Neural cell (in vitro differentiated cells): Measurements from ENCODE around the gene PHACTR3. TPM values are rescaled to one million over a fixed set of nuclear protein-coding genes. Genes with fewer than 3 reads are reported as not detected.

Experiments
- H2AFZ ChIP-seq: fragments of 200-600, 300-800 bp; sonication (generic), shearing (Covaris generic); 2 replicates; pipeline ENCODE4 v1.6.0; 2014; ENCODE audit warnings: low read depth, mild to moderate bottlenecking, antibody characterized with exemption, low read length, moderate library complexity
- H3F3A ChIP-seq: fragments of 200-600 bp; shearing (Covaris generic); 2 replicates; pipeline ENCODE4 v1.6.1; 2016; ENCODE audit warnings: mild to moderate bottlenecking, moderate library complexity, mixed read lengths, antibody characterized with exemption, low read length; ENCODE audit not compliant: insufficient read depth, poor library complexity, severe bottlenecking
- H3K27ac ChIP-seq: fragments of 200-600, 300-800 bp; sonication (generic), shearing (Covaris generic); 2 replicates; pipeline ENCODE4 v1.5.1; 2014; ENCODE audit warnings: mild to moderate bottlenecking, low read length, moderate library complexity
- H3K27me3 ChIP-seq: fragments of 300-800, 200-600 bp; sonication (generic), shearing (Covaris generic); 2 replicates; pipeline ENCODE4 v1.6.0; 2014; ENCODE audit warnings: mild to moderate bottlenecking, low read depth, low read length, moderate library complexity; ENCODE audit not compliant: insufficient read depth
- H3K36me3 ChIP-seq: fragments of 300-800, 200-600 bp; sonication (generic), shearing (Covaris generic); 2 replicates; pipeline ENCODE4 v1.5.1; 2014; ENCODE audit warnings: mild to moderate bottlenecking, antibody characterized with exemption, low read length, moderate library complexity; ENCODE audit not compliant: insufficient read depth
- H3K4me2 ChIP-seq: fragments of 300-800, 200-600 bp; sonication (generic), shearing (Covaris generic); 2 replicates; pipeline ENCODE4 v1.6.0; 2014; ENCODE audit warnings: mild to moderate bottlenecking, low read length
- H3K4me3 ChIP-seq: fragments of 300-800, 200-600 bp; sonication (generic), shearing (Covaris generic); 2 replicates; pipeline ENCODE4 v1.5.1; 2014; ENCODE audit warnings: mild to moderate bottlenecking, low read length, moderate library complexity
- H3K79me2 ChIP-seq: fragments of 200-600 bp; shearing (Covaris generic); replicated peaks from 2 replicates; pipeline ENCODE4 v1.6.0; 2014; ENCODE audit warnings: mild to moderate bottlenecking, low read length, moderate library complexity; ENCODE audit not compliant: insufficient read depth
- H3K9ac ChIP-seq: fragments of 300-800, 200-600 bp; sonication (generic), shearing (Covaris generic); 2 replicates; pipeline ENCODE4 v1.6.1; 2016; ENCODE audit warnings: mild to moderate bottlenecking, low read length, mixed read lengths
- H3K9me2 ChIP-seq: fragments of 200-600 bp; shearing (Covaris generic); 2 replicates; pipeline ENCODE4 v1.6.1; 2016; ENCODE audit warnings: mild to moderate bottlenecking, low read length, mixed read lengths; ENCODE audit not compliant: insufficient read depth
- H3K9me3 ChIP-seq: fragments of 200-600, 300-800 bp; sonication (generic), shearing (Covaris generic); 2 replicates; pipeline ENCODE4 v1.6.1; 2016; ENCODE audit warnings: mild to moderate bottlenecking, mixed run types, low read length, moderate library complexity, mixed read lengths
- H4K20me1 ChIP-seq: fragments of 200-600 bp; shearing (Covaris generic); 2 replicates; pipeline ENCODE4 v1.6.1; 2016; ENCODE audit warnings: mild to moderate bottlenecking, mixed run types; ENCODE audit not compliant: insufficient read depth
- EP300 ChIP-seq: fragments of 450-650 bp; conservative IDR thresholded peaks from 2 replicates; pipeline ENCODE4 v1.6.1; 2014; ENCODE audit warnings: antibody characterized with exemption, mild to moderate bottlenecking, moderate library complexity; ENCODE audit not compliant: poor library complexity, severe bottlenecking
- EZH2 ChIP-seq: fragments of 200-600, 300-800 bp; shearing (Covaris generic), sonication (generic); IDR thresholded peaks from 2 replicates; pipeline ENCODE4 v1.6.1; 2014; ENCODE audit warnings: antibody characterized with exemption, low read length, borderline replicate concordance, mild to moderate bottlenecking; ENCODE audit not compliant: insufficient read depth, poor library complexity, severe bottlenecking
- MXI1 ChIP-seq: fragments of 450-650 bp; conservative IDR thresholded peaks from 2 replicates; pipeline ENCODE4 v1.6.1; 2014; ENCODE audit warnings: antibody characterized with exemption, mild to moderate bottlenecking; ENCODE audit not compliant: poor library complexity, severe bottlenecking
- POLR2AphosphoS5 ChIP-seq: IDR thresholded peaks from 2 replicates; pipeline ENCODE4 v1.6.1; 2012
- RAD21 ChIP-seq: fragments of 450-650 bp; conservative IDR thresholded peaks from 2 replicates; pipeline ENCODE4 v1.6.1; 2014; ENCODE audit warnings: antibody characterized with exemption, mild to moderate bottlenecking, moderate library complexity
- SMC3 ChIP-seq: fragments of 450-650 bp; conservative IDR thresholded peaks from 2 replicates; pipeline ENCODE4 v1.6.1; 2014; ENCODE audit warnings: antibody characterized with exemption, mild to moderate bottlenecking, moderate library complexity; ENCODE audit not compliant: poor library complexity
- TAF1 ChIP-seq: IDR thresholded peaks from 2 replicates; pipeline ENCODE4 v1.6.1; 2012; ENCODE audit warnings: low read depth
- polyA plus RNA-seq: library from polyadenylated mRNA; depleted of rRNA; stranded (reverse); fragments of >200 nt; gene quantifications from 2 replicates; pipeline ENCODE4 v1.2.3, GENCODE V29; 2014
- TF ChIP-seq, protein P1 (sequence below): IDR thresholded peaks from 2 replicates; pipeline ENCODE4 v1.6.1; 2012; ENCODE audit warnings: borderline replicate concordance
- TF ChIP-seq, protein P2 (sequence below): fragments of 450-650 bp; IDR thresholded peaks from 2 replicates; pipeline ENCODE4 v1.5.1; 2014; ENCODE audit warnings: antibody characterized with exemption, mild to moderate bottlenecking, moderate library complexity; ENCODE audit not compliant: poor library complexity, severe bottlenecking

PHACTR3 gene
- polyA plus RNA-seq, 1 donor from 2014 or later: 1.3 TPM

DNA sequence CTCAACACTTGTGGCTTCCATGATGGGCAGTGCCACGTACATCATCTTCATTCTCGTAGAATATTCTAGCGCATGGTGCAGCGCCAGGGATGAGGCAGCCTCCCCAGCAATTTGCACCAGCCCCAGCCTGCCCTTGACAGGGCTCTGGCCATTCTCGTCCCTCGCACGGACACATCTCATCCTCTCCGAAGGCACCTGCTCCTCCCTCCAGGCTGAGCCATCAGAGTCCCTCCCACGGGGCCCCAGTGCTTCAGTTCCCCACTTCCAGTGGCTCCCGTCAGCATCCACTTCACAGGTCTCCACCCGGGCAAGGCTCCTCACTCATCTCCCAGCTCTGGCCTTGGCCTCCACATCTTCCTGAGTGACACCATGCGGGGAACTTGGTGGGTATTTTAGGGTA lies 13.3 kb upstream of the PHACTR3 start:
- Histone ChIP-seq H4K20me1 (no peaks in the 10 kb centered on the region), H3K79me2 (no peaks in the 10 kb centered on the region), H3K4me2 (no peak overlapping the region), H3K9ac (no peak overlapping the region), H3F3A (no peaks in the 10 kb centered on the region), H3K9me2 (no peaks in the 10 kb centered on the region), H3K36me3 (no peaks in the 10 kb centered on the region), H3K27me3 (peaks cover 9% of the 10 kb centered on the region), H3K9me3 (no peaks in the 10 kb centered on the region), H2AFZ (no peak overlapping the region), H3K27ac (no peak overlapping the region), H3K4me3 (no peak overlapping the region)
- TF ChIP-seq, protein P1, sequence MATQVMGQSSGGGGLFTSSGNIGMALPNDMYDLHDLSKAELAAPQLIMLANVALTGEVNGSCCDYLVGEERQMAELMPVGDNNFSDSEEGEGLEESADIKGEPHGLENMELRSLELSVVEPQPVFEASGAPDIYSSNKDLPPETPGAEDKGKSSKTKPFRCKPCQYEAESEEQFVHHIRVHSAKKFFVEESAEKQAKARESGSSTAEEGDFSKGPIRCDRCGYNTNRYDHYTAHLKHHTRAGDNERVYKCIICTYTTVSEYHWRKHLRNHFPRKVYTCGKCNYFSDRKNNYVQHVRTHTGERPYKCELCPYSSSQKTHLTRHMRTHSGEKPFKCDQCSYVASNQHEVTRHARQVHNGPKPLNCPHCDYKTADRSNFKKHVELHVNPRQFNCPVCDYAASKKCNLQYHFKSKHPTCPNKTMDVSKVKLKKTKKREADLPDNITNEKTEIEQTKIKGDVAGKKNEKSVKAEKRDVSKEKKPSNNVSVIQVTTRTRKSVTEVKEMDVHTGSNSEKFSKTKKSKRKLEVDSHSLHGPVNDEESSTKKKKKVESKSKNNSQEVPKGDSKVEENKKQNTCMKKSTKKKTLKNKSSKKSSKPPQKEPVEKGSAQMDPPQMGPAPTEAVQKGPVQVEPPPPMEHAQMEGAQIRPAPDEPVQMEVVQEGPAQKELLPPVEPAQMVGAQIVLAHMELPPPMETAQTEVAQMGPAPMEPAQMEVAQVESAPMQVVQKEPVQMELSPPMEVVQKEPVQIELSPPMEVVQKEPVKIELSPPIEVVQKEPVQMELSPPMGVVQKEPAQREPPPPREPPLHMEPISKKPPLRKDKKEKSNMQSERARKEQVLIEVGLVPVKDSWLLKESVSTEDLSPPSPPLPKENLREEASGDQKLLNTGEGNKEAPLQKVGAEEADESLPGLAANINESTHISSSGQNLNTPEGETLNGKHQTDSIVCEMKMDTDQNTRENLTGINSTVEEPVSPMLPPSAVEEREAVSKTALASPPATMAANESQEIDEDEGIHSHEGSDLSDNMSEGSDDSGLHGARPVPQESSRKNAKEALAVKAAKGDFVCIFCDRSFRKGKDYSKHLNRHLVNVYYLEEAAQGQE: no peak
- TF ChIP-seq RAD21: no peak

DNA sequence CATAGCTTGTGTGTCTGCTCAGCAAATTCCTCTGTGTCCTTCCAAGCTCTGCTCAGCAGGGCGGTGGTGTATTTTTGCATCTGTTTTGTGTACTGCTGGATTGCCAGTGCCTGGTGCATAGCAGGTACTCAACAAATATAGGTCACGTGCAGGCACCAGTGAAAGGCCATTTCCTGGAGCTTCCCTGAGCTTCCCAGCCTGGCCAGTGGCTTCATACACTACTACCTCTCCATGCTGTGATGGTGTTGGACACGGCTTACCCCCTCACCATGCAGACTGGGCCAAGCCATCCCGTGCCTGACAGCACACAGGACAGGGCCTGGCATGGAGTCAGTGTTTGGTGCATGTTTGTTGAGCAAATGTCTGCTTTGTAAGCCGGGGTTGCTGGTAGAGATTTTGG lies 7.7 kb upstream of the PHACTR3 start:
- peaks cover 9% of the 10 kb centered on the region for H3K27me3 ChIP-seq
- no peaks in the 10 kb centered on the region for H3F3A ChIP-seq
- TF ChIP-seq POLR2AphosphoS5: no peak
- TF ChIP-seq EP300: no peak
- TF ChIP-seq, protein P1: no peak
- TF ChIP-seq, protein P2, sequence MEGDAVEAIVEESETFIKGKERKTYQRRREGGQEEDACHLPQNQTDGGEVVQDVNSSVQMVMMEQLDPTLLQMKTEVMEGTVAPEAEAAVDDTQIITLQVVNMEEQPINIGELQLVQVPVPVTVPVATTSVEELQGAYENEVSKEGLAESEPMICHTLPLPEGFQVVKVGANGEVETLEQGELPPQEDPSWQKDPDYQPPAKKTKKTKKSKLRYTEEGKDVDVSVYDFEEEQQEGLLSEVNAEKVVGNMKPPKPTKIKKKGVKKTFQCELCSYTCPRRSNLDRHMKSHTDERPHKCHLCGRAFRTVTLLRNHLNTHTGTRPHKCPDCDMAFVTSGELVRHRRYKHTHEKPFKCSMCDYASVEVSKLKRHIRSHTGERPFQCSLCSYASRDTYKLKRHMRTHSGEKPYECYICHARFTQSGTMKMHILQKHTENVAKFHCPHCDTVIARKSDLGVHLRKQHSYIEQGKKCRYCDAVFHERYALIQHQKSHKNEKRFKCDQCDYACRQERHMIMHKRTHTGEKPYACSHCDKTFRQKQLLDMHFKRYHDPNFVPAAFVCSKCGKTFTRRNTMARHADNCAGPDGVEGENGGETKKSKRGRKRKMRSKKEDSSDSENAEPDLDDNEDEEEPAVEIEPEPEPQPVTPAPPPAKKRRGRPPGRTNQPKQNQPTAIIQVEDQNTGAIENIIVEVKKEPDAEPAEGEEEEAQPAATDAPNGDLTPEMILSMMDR: no peak
- TF ChIP-seq RAD21: no peak
- no peak for TF ChIP-seq MXI1
- no peak for TF ChIP-seq EZH2
- no peak for TF ChIP-seq TAF1
- no peak for TF ChIP-seq SMC3
- H3K36me3 ChIP-seq: no peaks in the 10 kb centered on the region
- no peaks in the 10 kb centered on the region for H3K9me3 ChIP-seq
- no peaks in the 10 kb centered on the region for H3K9me2 ChIP-seq
- H2AFZ ChIP-seq: no peak overlapping the region
- H4K20me1 ChIP-seq: no peaks in the 10 kb centered on the region
- no peak overlapping the region for H3K4me3 ChIP-seq
- H3K27ac ChIP-seq: no peak overlapping the region
- H3K4me2 ChIP-seq: no peak overlapping the region
- H3K79me2 ChIP-seq: no peaks in the 10 kb centered on the region
- no peak overlapping the region for H3K9ac ChIP-seq
